Brain microvascular endothelial cell (primary cell): ENCODE results near the gene UCK2.

Experiments
- DNase-seq: peaks from one replicate; pipeline ENCODE4 v3.0.0-alpha.2; 2020
- H3K27ac ChIP-seq: fragments of 250-450 bp; sonication (Bioruptor Pico); 2 replicates; pipeline ENCODE4 v1.5.1; 2020; ENCODE audit warnings: mild to moderate bottlenecking, moderate library complexity
- H3K27me3 ChIP-seq: fragments of 250-450 bp; sonication (Bioruptor Pico); replicated peaks from 2 replicates; pipeline ENCODE4 v1.5.1; 2020; ENCODE audit warnings: mild to moderate bottlenecking
- H3K36me3 ChIP-seq: fragments of 250-450 bp; sonication (Bioruptor Pico); replicated peaks from 2 replicates; pipeline ENCODE4 v1.5.1; 2020; ENCODE audit warnings: mild to moderate bottlenecking
- H3K4me3 ChIP-seq: 2 replicates; pipeline ENCODE4 v1.5.1; 2011; ENCODE audit warnings: low read depth, mild to moderate bottlenecking, control low read depth, low read length, moderate library complexity
- CTCF ChIP-seq: IDR thresholded peaks from 2 replicates; pipeline ENCODE4 v1.5.1; 2011; ENCODE audit warnings: low read depth, mild to moderate bottlenecking, moderate library complexity, low read length, control low read depth, inconsistent platforms; ENCODE audit errors: missing control alignments
- in situ Hi-C: cut with HindIII; loops from 2 replicates; pipeline ENCODE4 v1.10.0; 2017; ENCODE audit warnings: low sequenced_read_pairs, low pct_ligation_motif_present

The UCK2 gene

GRCh38 chr1:165874643-165875042, 47.2 kb downstream of the UCK2 start:
- Histone ChIP-seq H3K27ac (no peak overlapping the region), H3K27me3 (no peaks in the 10 kb centered on the region), H3K36me3 (no peaks in the 10 kb centered on the region), H3K4me3 (no peak overlapping the region)
- in situ Hi-C loops, result no loop called here
- TF ChIP-seq CTCF, result no peak
- DNase-seq, result no peak

- H3K27me3 ChIP-seq, result no peaks in the 10 kb centered on the region
- no peak for DNase-seq
- in situ Hi-C loops, result no loop called here
- TF ChIP-seq CTCF, result no peak
- no peaks in the 10 kb centered on the region for H3K36me3 ChIP-seq
- H3K4me3 ChIP-seq, result no peak overlapping the region
- H3K27ac ChIP-seq, result no peak overlapping the region
Observed at GRCh38 chr1:165875171-165875570, 47.8 kb downstream of the UCK2 start.

GRCh38 chr1:165875604-165876003, 48.2 kb downstream of the UCK2 start:
- Histone ChIP-seq H3K4me3 (no peak overlapping the region), H3K27ac (no peak overlapping the region), H3K36me3 (no peaks in the 10 kb centered on the region), H3K27me3 (no peaks in the 10 kb centered on the region)
- no peak for DNase-seq
- in situ Hi-C loops, result no loop called here
- TF ChIP-seq CTCF, result no peak

- no peak overlapping the region for H3K27ac ChIP-seq
- no peak overlapping the region for H3K4me3 ChIP-seq
- no peaks in the 10 kb centered on the region for H3K36me3 ChIP-seq
- in situ Hi-C loops, result no loop called here
- no peak for TF ChIP-seq CTCF
- no peak for DNase-seq
- no peaks in the 10 kb centered on the region for H3K27me3 ChIP-seq
Observed at GRCh38 chr1:165876121-165876520, 48.7 kb downstream of the UCK2 start.

GRCh38 chr1:165877411-165877810, 50.0 kb downstream of the UCK2 start:
- Histone ChIP-seq H3K4me3 (no peak overlapping the region), H3K27ac (no peak overlapping the region), H3K36me3 (no peaks in the 10 kb centered on the region), H3K27me3 (no peaks in the 10 kb centered on the region)
- no peak for TF ChIP-seq CTCF
- no peak for DNase-seq
- in situ Hi-C loops, result no loop called here

- Histone ChIP-seq H3K27me3 (no peaks in the 10 kb centered on the region), H3K4me3 (no peak overlapping the region), H3K27ac (no peak overlapping the region), H3K36me3 (no peaks in the 10 kb centered on the region)
- in situ Hi-C loops, result no loop called here
- TF ChIP-seq CTCF, result no peak
- DNase-seq, result no peak
Observed at GRCh38 chr1:165877940-165878556, 50.6 kb downstream of the UCK2 start.
